Colonic mucosa (tissue), 4 donors: ENCODE measurements around the gene RUNDC3A. TPM values are rescaled to one million over a fixed set of nuclear protein-coding genes. Genes with fewer than 3 reads are reported as not detected.

Experiments
- DNase-seq: peaks from one replicate; pipeline ENCODE4 v3.0.0-alpha.2; 2020
- H3K27ac ChIP-seq: fragments of 200-600 bp; one replicate; pipeline ENCODE4 v1.8.0; 2021
- H3K27me3 ChIP-seq: fragments of 200-600 bp; one replicate; pipeline ENCODE4 v1.8.0; 2021
- H3K36me3 ChIP-seq: fragments of 200-600 bp; one replicate; pipeline ENCODE4 v1.8.0; 2021
- H3K4me1 ChIP-seq: fragments of 200-600 bp; one replicate; pipeline ENCODE4 v1.8.0; 2021; ENCODE audit warnings: mild to moderate bottlenecking
- H3K4me3 ChIP-seq: fragments of 200-600 bp; one replicate; pipeline ENCODE4 v1.8.0; 2021
- H3K9ac ChIP-seq, 2 donors: one replicate each; pipeline ENCODE4 v1.7.0; 2013; ENCODE audit warnings: control low read depth in 2 of 2, low read depth in 2 of 2, low read length in 2 of 2
- H3K9me3 ChIP-seq: fragments of 200-600 bp; one replicate; pipeline ENCODE4 v1.8.0; 2021
- CTCF ChIP-seq: fragments of 200-600 bp; IDR thresholded peaks from one replicate; pipeline ENCODE4 v1.8.0; 2022; ENCODE audit warnings: antibody characterized with exemption, mild to moderate bottlenecking
- intact Hi-C: fragments of 100-400 bp; cut with DNase I; formaldehyde crosslinking; loops from one replicate; pipeline ENCODE4 v1.14.1; 2022
- total RNA-seq, 2 donors: library from RNA; stranded (reverse); fragmentation: NEBNext Ultra II Directional in 1 of 2; extraction: Animal tissue kit (Norgen Biotek cat#: 25700) in 1 of 2; gene quantifications; one replicate each; pipeline ENCODE4 v1.2.1, GENCODE V29; 2021
- donor health status: healthy.
- donor health status: DM: no; HTN: no; CAD: no.
- donor health status: DM: no; HTN: no; CAD: no.

Gene RUNDC3A
- total RNA-seq, 2 donors from 2014 or later = 0.52 to 1.4 TPM

- no peak for TF ChIP-seq CTCF
- H3K4me1 ChIP-seq = peaks cover 6% of the 10 kb centered on the region
- intact Hi-C loops = no loop called here
- no peak overlapping the region for H3K4me3 ChIP-seq
- H3K9me3 ChIP-seq = no peaks in the 10 kb centered on the region
- no peak overlapping the region for H3K9ac ChIP-seq
- H3K36me3 ChIP-seq = no peaks in the 10 kb centered on the region
- no peak for DNase-seq
- no peaks in the 10 kb centered on the region for H3K27me3 ChIP-seq
- no peak overlapping the region for H3K27ac ChIP-seq
Measured at GRCh38 chr17:44284024-44284400, 24.4 kb upstream of the RUNDC3A start.

GRCh38 chr17:44287651-44288050 lies 20.8 kb upstream of the RUNDC3A start:
- Histone ChIP-seq H3K9me3 (no peaks in the 10 kb centered on the region), H3K27me3 (no peaks in the 10 kb centered on the region), H3K36me3 (no peaks in the 10 kb centered on the region), H3K27ac (no peak overlapping the region), H3K4me3 (no peak overlapping the region), H3K4me1 (no peaks in the 10 kb centered on the region), H3K9ac (no peak overlapping the region)
- intact Hi-C loops = no loop called here
- DNase-seq = no peak
- no peak for TF ChIP-seq CTCF

GRCh38 chr17:44293509-44294226 lies 14.7 kb upstream of the RUNDC3A start:
- TF ChIP-seq CTCF = no peak
- no peak for DNase-seq
- intact Hi-C loops = no loop called here
- Histone ChIP-seq H3K27me3 (no peaks in the 10 kb centered on the region), H3K27ac (no peak overlapping the region), H3K36me3 (no peaks in the 10 kb centered on the region), H3K9ac (no peak overlapping the region), H3K9me3 (no peaks in the 10 kb centered on the region), H3K4me3 (no peak overlapping the region), H3K4me1 (no peaks in the 10 kb centered on the region)

- intact Hi-C loops = no loop called here
Measured at GRCh38 chr17:44297975-44298374, 10.4 kb upstream of the RUNDC3A start.

GRCh38 chr17:44304651-44305050 lies 3.8 kb upstream of the RUNDC3A start:
- H3K4me1 ChIP-seq = no peaks in the 10 kb centered on the region
- no peaks in the 10 kb centered on the region for H3K9me3 ChIP-seq
- no peak overlapping the region for H3K4me3 ChIP-seq
- no peak for TF ChIP-seq CTCF
- no peaks in the 10 kb centered on the region for H3K36me3 ChIP-seq
- no peak for DNase-seq
- no peak overlapping the region for H3K27ac ChIP-seq
- peaks cover 10% of the 10 kb centered on the region for H3K27me3 ChIP-seq
- no peak overlapping the region for H3K9ac ChIP-seq
- intact Hi-C loops = no loop called here

More at GRCh38 chr17:44297975-44298374, 10.4 kb upstream of the RUNDC3A start:
- no peaks in the 10 kb centered on the region for H3K27me3 ChIP-seq
- no peak overlapping the region for H3K27ac ChIP-seq
- no peaks in the 10 kb centered on the region for H3K9me3 ChIP-seq
- no peak overlapping the region for H3K4me3 ChIP-seq
- no peaks in the 10 kb centered on the region for H3K36me3 ChIP-seq
- no peak for TF ChIP-seq CTCF
- no peak overlapping the region for H3K9ac ChIP-seq
- no peak for DNase-seq
- no peaks in the 10 kb centered on the region for H3K4me1 ChIP-seq
